HepG2 (cell line): ENCODE data around the gene IER2. TPM values are rescaled to one million over a fixed set of nuclear protein-coding genes. Genes with fewer than 3 reads are reported as not detected.

Experiments
- ARNT ChIP-seq: fragments of 450-650 bp; IDR thresholded peaks from 2 replicates; pipeline ENCODE4 v1.6.1; 2017
- CBX2 ChIP-seq, 2 experiments: fragments of 200-600 bp in 1 of 2; sonication (generic); formaldehyde crosslinking in 1 of 2; IDR thresholded peaks; 2 replicates each; pipeline versions ENCODE4 v1.7.0 to v1.8.1; 2018 to 2022; ENCODE audit warnings: low read depth in 2 of 2, low read length in 1 of 2, mild to moderate bottlenecking in 1 of 2, missing genetic modification reagents in 1 of 2
- CEBPG ChIP-seq: IDR thresholded peaks from 2 replicates; pipeline ENCODE4 v1.6.1; 2016
- DNMT3B ChIP-seq: conservative IDR thresholded peaks from 2 replicates; pipeline ENCODE4 v1.6.1; 2016; ENCODE audit warnings: missing biosample characterization, control low read depth
- FOXA3 ChIP-seq: IDR thresholded peaks from 2 replicates; pipeline ENCODE4 v1.6.1; 2016; ENCODE audit warnings: missing genetic modification reagents, missing compliant biosample characterization
- ISL2 ChIP-seq: sonication (generic); formaldehyde crosslinking; IDR thresholded peaks from 2 replicates; pipeline ENCODE4 v1.5.0; 2020; ENCODE audit warnings: missing genetic modification reagents
- MLLT10 ChIP-seq: sonication (generic); formaldehyde crosslinking; IDR thresholded peaks from 2 replicates; pipeline ENCODE4 v1.4.0; 2020; ENCODE audit warnings: missing genetic modification reagents
- NCOA1 ChIP-seq: sonication (generic); formaldehyde crosslinking; IDR thresholded peaks from 2 replicates; pipeline ENCODE4 v1.9.0; 2021; ENCODE audit warnings: missing genetic modification reagents
- NR2F6 ChIP-seq, 2 experiments: IDR thresholded peaks; 2 replicates each; pipeline ENCODE4 v1.6.1; 2016; ENCODE audit warnings: antibody characterized with exemption in 1 of 2, mild to moderate bottlenecking in 1 of 2
- PHB2 ChIP-seq: fragments of 450-650 bp; IDR thresholded peaks from 2 replicates; pipeline ENCODE4 v1.6.1; 2018; ENCODE audit not compliant: partially characterized antibody
- PLRG1 ChIP-seq: fragments of 450-650 bp; conservative IDR thresholded peaks from 2 replicates; pipeline ENCODE4 v1.6.1; 2016
- POGZ ChIP-seq: sonication (generic); formaldehyde crosslinking; IDR thresholded peaks from 2 replicates; pipeline ENCODE4 v1.4.0; 2020; ENCODE audit warnings: mild to moderate bottlenecking, missing genetic modification reagents
- SAP130 ChIP-seq: IDR thresholded peaks from 2 replicates; pipeline ENCODE4 v1.6.1; 2016; ENCODE audit warnings: low read depth
- SUZ12 ChIP-seq: fragments of 150-350 bp; IDR thresholded peaks from 2 replicates; pipeline ENCODE4 v1.6.1; 2014; ENCODE audit warnings: low read depth, low read length
- TBP ChIP-seq: sonication (generic); formaldehyde crosslinking; IDR thresholded peaks from 2 replicates; pipeline ENCODE4 v1.5.0; 2020; ENCODE audit warnings: missing genetic modification reagents
- TOE1 ChIP-seq: sonication (generic); formaldehyde crosslinking; IDR thresholded peaks from 2 replicates; pipeline ENCODE4 v1.4.0; 2020; ENCODE audit warnings: mild to moderate bottlenecking, missing genetic modification reagents
- U2AF2 ChIP-seq: fragments of 200-400 bp; formaldehyde crosslinking; IDR thresholded peaks from 2 replicates; pipeline ENCODE4 v1.6.1; 2017; ENCODE audit warnings: low read depth, mild to moderate bottlenecking, low read length
- ZBTB42 ChIP-seq: sonication (generic); formaldehyde crosslinking; IDR thresholded peaks from 2 replicates; pipeline ENCODE4 v1.5.0; 2020; ENCODE audit warnings: mild to moderate bottlenecking, missing genetic modification reagents
- ZEB1 ChIP-seq: IDR thresholded peaks from 2 replicates; pipeline ENCODE4 v1.6.1; 2012; ENCODE audit warnings: mild to moderate bottlenecking, low read depth, inconsistent platforms; ENCODE audit not compliant: insufficient replicate concordance
- ZKSCAN8 ChIP-seq: IDR thresholded peaks from 2 replicates; pipeline ENCODE4 v1.6.1; 2016; ENCODE audit warnings: borderline replicate concordance, missing genetic modification reagents, missing compliant biosample characterization
- ZNF253 ChIP-seq: sonication (generic); formaldehyde crosslinking; IDR thresholded peaks from 2 replicates; pipeline ENCODE4 v1.8.0; 2022; ENCODE audit warnings: mild to moderate bottlenecking, missing genetic modification reagents, borderline replicate concordance
- ZNF292 ChIP-seq: sonication (generic); formaldehyde crosslinking; IDR thresholded peaks from 2 replicates; pipeline ENCODE4 v1.8.1; 2022; ENCODE audit warnings: mild to moderate bottlenecking, low read depth, missing genetic modification reagents, borderline replicate concordance
- ZNF335 ChIP-seq: sonication (generic); formaldehyde crosslinking; IDR thresholded peaks from 2 replicates; pipeline ENCODE4 v1.4.0; 2020; ENCODE audit warnings: missing genetic modification reagents
- ZNF460 ChIP-seq: sonication (generic); formaldehyde crosslinking; IDR thresholded peaks from 2 replicates; pipeline ENCODE4 v1.5.1; 2020; ENCODE audit warnings: missing genetic modification reagents, mild to moderate bottlenecking, borderline replicate concordance
- ZNF510 ChIP-seq: sonication (generic); formaldehyde crosslinking; IDR thresholded peaks from 2 replicates; pipeline ENCODE4 v1.4.0; 2020; ENCODE audit warnings: low read depth, mild to moderate bottlenecking, missing genetic modification reagents
- polyA plus RNA-seq, 8 experiments: library from polyadenylated mRNA; depleted of rRNA in 3 of 8; stranded (reverse) in 7 of 8; unstranded in 1 of 8; fragments of >200 nt; fragmentation: Illumina TruSeq in 4 of 8; extraction: Trizol in 4 of 8; gene quantifications; 2 replicates each; pipeline versions ENCODE4 v1.2.1 to v1.2.3, GENCODE V29; 2011 to 2016; ENCODE audit warnings: low read depth in 4 of 8, missing spikeins in 1 of 8, mixed read lengths in 1 of 8; ENCODE audit not compliant: insufficient read depth in 1 of 8
- total RNA-seq, 5 experiments: library from RNA; depleted of rRNA; stranded (reverse); fragments of >200 nt; fragmentation: Illumina TruSeq; extraction: Trizol; gene quantifications; 2 replicates each; pipeline ENCODE4 v1.2.3, GENCODE V29; 2016; ENCODE audit warnings: low read depth in 1 of 5
- TF ChIP-seq, protein P1 (sequence below): IDR thresholded peaks from 2 replicates; pipeline ENCODE4 v1.6.1; 2016; ENCODE audit warnings: missing compliant biosample characterization, missing genetic modification reagents, borderline replicate concordance
- TF ChIP-seq, protein P2 (sequence below): fragments of 450-650 bp; IDR thresholded peaks from 2 replicates; pipeline ENCODE4 v1.6.1; 2016
- TF ChIP-seq, protein P3 (sequence below): sonication (generic); formaldehyde crosslinking; IDR thresholded peaks from 2 replicates; pipeline ENCODE4 v1.8.0; 2022; ENCODE audit warnings: low read depth, missing genetic modification reagents
- TF ChIP-seq, protein P4 (sequence below): sonication (generic); formaldehyde crosslinking; IDR thresholded peaks from 2 replicates; pipeline ENCODE4 v1.4.0; 2020; ENCODE audit warnings: mild to moderate bottlenecking, low read depth, missing genetic modification reagents

Gene IER2
- total and polyA plus RNA-seq, 2 of the 13 experiments (the other 11 are each of a cell fraction or from before 2014, with no cell fraction given), result 10.1 to 14.3 TPM

DNA sequence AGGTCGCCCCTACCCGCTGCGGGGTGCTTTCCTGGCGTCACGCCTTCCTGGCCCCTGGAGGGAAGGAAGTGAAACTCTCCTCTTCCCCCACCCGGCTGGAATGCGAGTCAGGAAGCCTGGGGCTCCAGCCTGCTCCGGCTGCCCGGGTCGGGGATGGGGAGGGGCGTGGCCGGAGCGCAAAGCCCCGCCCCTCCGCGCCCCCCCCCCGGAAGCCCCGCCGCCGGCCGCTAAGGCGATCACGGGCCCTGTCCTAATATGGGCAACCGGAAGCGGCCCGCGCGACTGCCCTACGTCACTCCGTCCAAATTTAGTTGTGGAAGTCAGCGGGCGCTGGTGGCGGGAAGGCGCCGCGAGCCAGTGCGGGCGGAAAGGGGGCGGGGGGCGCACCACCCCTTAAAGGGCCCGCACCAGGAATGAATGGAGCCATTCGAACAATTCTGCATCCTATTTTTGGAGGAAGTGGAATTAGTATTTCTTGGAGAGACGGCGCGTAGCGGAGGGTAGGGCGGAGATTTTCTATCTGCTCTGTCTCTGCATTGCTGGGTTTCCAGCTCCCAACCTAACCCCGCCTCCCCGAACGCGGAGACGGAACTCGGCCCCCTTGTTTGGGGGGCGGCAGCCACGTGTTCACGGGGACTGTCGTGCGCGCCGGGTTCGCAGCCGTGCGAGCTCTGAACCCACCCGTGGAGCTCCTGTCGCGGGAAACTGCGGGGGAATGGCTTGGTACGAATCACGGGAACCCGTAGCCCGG, 1.6 kb downstream of the IER2 start (continued):
- TF ChIP-seq ZEB1 (peak; percentile 39), CEBPG (no peak), ZNF460 (CRISPR knock-in tag) (no peak), CBX2 (IDR thresholded peaks at IDR 0.05; ENCODE audit: low read depth, low read length) (no peak), CBX2 (CRISPR knock-in tag; IDR thresholded peaks at IDR 0.05; ENCODE audit: low read depth) (no peak), ZKSCAN8 (no peak), ZNF510 (CRISPR knock-in tag) (0 out of 2 replicates have a peak, but pooled peaks have one; percentile 44), FOXA3 (peak; percentile 37; the same call in 1 of the 2 replicates), POGZ (CRISPR knock-in tag) (no peak; the same call in 1 of the 2 replicates), DNMT3B (CRISPR knock-in tag) (no peak), ARNT (no peak), SAP130 (CRISPR knock-in tag) (peak; percentile 81), MLLT10 (CRISPR knock-in tag) (no peak), ZNF335 (no peak), ZNF292 (CRISPR knock-in tag) (no peak), ZBTB42 (CRISPR knock-in tag) (no peak), NCOA1 (CRISPR knock-in tag) (no peak), U2AF2 (no peak), TBP (CRISPR knock-in tag) (no peak), ZNF253 (CRISPR knock-in tag) (no peak), NR2F6 (IDR thresholded peaks at IDR 0.05) (no peak), NR2F6 (CRISPR knock-in tag; IDR thresholded peaks at IDR 0.05) (peak; percentile 59; the same call in 1 of the 2 replicates), TOE1 (CRISPR knock-in tag) (no peak), PHB2 (no peak), PLRG1 (no peak), SUZ12 (no peak), ISL2 (CRISPR knock-in tag) (peak; percentile 52)
- TF ChIP-seq, protein P1, sequence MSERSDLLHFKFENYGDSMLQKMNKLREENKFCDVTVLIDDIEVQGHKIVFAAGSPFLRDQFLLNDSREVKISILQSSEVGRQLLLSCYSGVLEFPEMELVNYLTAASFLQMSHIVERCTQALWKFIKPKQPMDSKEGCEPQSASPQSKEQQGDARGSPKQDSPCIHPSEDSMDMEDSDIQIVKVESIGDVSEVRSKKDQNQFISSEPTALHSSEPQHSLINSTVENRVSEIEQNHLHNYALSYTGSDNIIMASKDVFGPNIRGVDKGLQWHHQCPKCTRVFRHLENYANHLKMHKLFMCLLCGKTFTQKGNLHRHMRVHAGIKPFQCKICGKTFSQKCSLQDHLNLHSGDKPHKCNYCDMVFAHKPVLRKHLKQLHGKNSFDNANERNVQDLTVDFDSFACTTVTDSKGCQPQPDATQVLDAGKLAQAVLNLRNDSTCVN (CRISPR knock-in tag), result no peak; the same call in 1 of the 2 replicates
- TF ChIP-seq, protein P2, sequence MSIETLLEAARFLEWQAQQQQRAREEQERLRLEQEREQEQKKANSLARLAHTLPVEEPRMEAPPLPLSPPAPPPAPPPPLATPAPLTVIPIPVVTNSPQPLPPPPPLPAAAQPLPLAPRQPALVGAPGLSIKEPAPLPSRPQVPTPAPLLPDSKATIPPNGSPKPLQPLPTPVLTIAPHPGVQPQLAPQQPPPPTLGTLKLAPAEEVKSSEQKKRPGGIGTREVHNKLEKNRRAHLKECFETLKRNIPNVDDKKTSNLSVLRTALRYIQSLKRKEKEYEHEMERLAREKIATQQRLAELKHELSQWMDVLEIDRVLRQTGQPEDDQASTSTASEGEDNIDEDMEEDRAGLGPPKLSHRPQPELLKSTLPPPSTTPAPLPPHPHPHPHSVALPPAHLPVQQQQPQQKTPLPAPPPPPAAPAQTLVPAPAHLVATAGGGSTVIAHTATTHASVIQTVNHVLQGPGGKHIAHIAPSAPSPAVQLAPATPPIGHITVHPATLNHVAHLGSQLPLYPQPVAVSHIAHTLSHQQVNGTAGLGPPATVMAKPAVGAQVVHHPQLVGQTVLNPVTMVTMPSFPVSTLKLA, result no peak
- TF ChIP-seq, protein P3, sequence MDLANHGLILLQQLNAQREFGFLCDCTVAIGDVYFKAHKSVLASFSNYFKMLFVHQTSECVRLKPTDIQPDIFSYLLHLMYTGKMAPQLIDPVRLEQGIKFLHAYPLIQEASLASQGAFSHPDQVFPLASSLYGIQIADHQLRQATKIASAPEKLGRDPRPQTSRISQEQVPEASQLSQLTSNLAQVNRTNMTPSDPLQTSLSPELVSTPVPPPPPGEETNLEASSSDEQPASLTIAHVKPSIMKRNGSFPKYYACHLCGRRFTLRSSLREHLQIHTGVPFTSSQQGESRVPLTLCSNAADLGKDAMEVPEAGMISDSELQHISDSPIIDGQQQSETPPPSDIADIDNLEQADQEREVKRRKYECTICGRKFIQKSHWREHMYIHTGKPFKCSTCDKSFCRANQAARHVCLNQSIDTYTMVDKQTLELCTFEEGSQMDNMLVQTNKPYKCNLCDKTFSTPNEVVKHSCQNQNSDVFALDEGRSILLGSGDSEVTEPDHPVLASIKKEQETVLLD (CRISPR knock-in tag), result peak; percentile 54; the same call in 1 of the 2 replicates
- TF ChIP-seq, protein P4, sequence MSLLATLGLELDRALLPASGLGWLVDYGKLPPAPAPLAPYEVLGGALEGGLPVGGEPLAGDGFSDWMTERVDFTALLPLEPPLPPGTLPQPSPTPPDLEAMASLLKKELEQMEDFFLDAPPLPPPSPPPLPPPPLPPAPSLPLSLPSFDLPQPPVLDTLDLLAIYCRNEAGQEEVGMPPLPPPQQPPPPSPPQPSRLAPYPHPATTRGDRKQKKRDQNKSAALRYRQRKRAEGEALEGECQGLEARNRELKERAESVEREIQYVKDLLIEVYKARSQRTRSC, result no peak
